ENCODE measurements around the gene ATP10A. TPM values are rescaled to one million over a fixed set of nuclear protein-coding genes. Genes with fewer than 3 reads are reported as not detected.
A peak's percentile ranks its signal among the peaks of the same experiment; 100 is the strongest.

Gene ATP10A
- total RNA-seq, 1 experiment from 2014 or later = 3.9 TPM

DNA sequence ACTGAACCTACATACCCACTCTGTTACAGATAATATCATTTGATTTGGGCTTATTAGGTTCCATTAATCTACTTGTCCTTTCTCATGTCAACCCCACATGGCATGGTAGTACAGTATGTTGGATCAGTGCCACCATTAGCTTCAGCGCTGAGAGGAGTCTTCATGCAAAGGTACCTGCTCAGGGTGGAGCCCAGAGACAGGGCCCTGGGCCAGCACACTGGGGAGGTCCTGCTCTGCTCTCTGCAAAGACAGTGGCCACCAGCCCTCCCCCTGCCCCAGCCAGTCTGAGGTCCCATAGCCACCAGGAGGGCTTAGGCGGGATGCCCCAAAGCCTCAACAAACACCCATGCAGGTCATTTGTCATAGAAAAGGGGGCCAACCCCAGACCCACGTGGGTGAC lies 71.0 kb downstream of the ATP10A start:
- Histone ChIP-seq H2BK5ac (ENCODE audit: insufficient read length, low read length) (no peak overlapping the region), H3K9me3 (ENCODE audit: control insufficient read depth, low read depth, low read length) (no peaks in the 10 kb centered on the region), H3K14ac (ENCODE audit: insufficient read depth, low read length) (no peak overlapping the region), H3K4ac (ENCODE audit: low read depth, low read length) (no peak overlapping the region), H2BK120ac (ENCODE audit: low read depth, low read length, poor library complexity, severe bottlenecking) (no peak overlapping the region), H3K27me3 (ENCODE audit: insufficient read depth, low read length) (no peaks in the 10 kb centered on the region), H4K20me1 (ENCODE audit: control insufficient read depth, insufficient read depth, insufficient read length) (no peaks in the 10 kb centered on the region), H4K91ac (ENCODE audit: insufficient read length, low read depth, low read length) (no peak overlapping the region), H3K4me2 (ENCODE audit: insufficient read depth, insufficient read length, low read length) (no peak overlapping the region), H3K79me2 (ENCODE audit: insufficient read depth, low read length) (no peaks in the 10 kb centered on the region), H2AK5ac (ENCODE audit: insufficient read length, low read length) (no peak overlapping the region), H3K23me2 (ENCODE audit: insufficient read length, low read depth, low read length, poor library complexity, severe bottlenecking) (no peaks in the 10 kb centered on the region), H3K9ac (ENCODE audit: extremely low read depth, insufficient read length, low read length) (no peak overlapping the region), H3K18ac (ENCODE audit: insufficient read length, low read depth, low read length) (peak overlapping the region; percentile 25), H4K8ac (replicated peaks; ENCODE audit: insufficient read length, low read depth, low read length) (no peak overlapping the region), H3K79me1 (ENCODE audit: insufficient read depth, low read depth, low read length, poor library complexity, severe bottlenecking) (no peaks in the 10 kb centered on the region), H3K4me1 (ENCODE audit: insufficient read depth, low read length) (peaks cover 6% of the 10 kb centered on the region; the same call in 1 of the 2 replicates), H3K56ac (ENCODE audit: insufficient read length, low read depth, low read length) (no peak overlapping the region), H2BK20ac (ENCODE audit: low read depth, low read length, poor library complexity, severe bottlenecking) (no peak overlapping the region), H4K5ac (ENCODE audit: insufficient read length, low read depth, low read length) (no peak overlapping the region), H2AFZ (ENCODE audit: low read length) (no peak overlapping the region), H2BK12ac (ENCODE audit: insufficient read length, low read depth, low read length) (no peak overlapping the region), H3K23ac (ENCODE audit: insufficient read length, low read depth, low read length) (no peak overlapping the region), H2BK15ac (ENCODE audit: low read depth, low read length) (no peak overlapping the region), H3K27ac (ENCODE audit: insufficient read length, low read depth, low read length) (no peak overlapping the region), H3T11ph (ENCODE audit: low read length) (no peak overlapping the region)
- no peaks in the 10 kb centered on the region; a peak in 2 of 5 replicates for H3K9me3 Mint-ChIP-seq
- H3K4me3 Mint-ChIP-seq = no peak overlapping the region
- no CpG with 5 or more reads among the region's 3 CpGs for WGBS (ENCODE audit: extremely low coverage, insufficient read length, low lambda C conversion rate)
- no peak for DNase-seq
- no peak overlapping the region for H3K27ac Mint-ChIP-seq
- peaks cover 36 to 59% of the 10 kb centered on the region in 2 experiments for H3K4me1 Mint-ChIP-seq
- TF ChIP-seq, protein P1, sequence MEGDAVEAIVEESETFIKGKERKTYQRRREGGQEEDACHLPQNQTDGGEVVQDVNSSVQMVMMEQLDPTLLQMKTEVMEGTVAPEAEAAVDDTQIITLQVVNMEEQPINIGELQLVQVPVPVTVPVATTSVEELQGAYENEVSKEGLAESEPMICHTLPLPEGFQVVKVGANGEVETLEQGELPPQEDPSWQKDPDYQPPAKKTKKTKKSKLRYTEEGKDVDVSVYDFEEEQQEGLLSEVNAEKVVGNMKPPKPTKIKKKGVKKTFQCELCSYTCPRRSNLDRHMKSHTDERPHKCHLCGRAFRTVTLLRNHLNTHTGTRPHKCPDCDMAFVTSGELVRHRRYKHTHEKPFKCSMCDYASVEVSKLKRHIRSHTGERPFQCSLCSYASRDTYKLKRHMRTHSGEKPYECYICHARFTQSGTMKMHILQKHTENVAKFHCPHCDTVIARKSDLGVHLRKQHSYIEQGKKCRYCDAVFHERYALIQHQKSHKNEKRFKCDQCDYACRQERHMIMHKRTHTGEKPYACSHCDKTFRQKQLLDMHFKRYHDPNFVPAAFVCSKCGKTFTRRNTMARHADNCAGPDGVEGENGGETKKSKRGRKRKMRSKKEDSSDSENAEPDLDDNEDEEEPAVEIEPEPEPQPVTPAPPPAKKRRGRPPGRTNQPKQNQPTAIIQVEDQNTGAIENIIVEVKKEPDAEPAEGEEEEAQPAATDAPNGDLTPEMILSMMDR (conservative IDR thresholded peaks at IDR 0.05) = no peak
- H3K36me3 Mint-ChIP-seq (ENCODE audit: insufficient read depth in 1 of 3, low read depth in 3 of 3) = peaks cover 0 to 2% (median 0%) of the 10 kb centered on the region in 3 experiments; a peak in 2 of 7 replicates
- no peaks in the 10 kb centered on the region; the same call in 1 of the 2 replicates for H3K27me3 Mint-ChIP-seq (ENCODE audit: low read depth)
